NOMO-1 treated with DMSO at 0.1 percent for 48 hours (cell line): Measurements from ENCODE around the gene NAA35.
A peak's percentile ranks its signal among the peaks of the same experiment; 100 is the strongest.

ENCODE experiments used
- DNase-seq: peaks from one replicate; lab custom pipeline; 2025; ENCODE audit not compliant: unreplicated experiment; lab: John Stamatoyannopoulos, UW

Gene NAA35

GRCh38 chr9:86061972-86062739 lies 121.2 kb downstream of the NAA35 start:
- DNase-seq = no peak

GRCh38 chr9:86062845-86063693 lies 122.1 kb downstream of the NAA35 start:
- DNase-seq = no peak

GRCh38 chr9:86064220-86064619 lies 123.3 kb downstream of the NAA35 start:
- no peak for DNase-seq

- peak; percentile 63 for DNase-seq
Measured at GRCh38 chr9:86069206-86069869, 128.4 kb downstream of the NAA35 start.
